Glutamatergic neuron (in vitro differentiated cells): ENCODE results near the gene EXOC6B. TPM values are rescaled to one million over a fixed set of nuclear protein-coding genes. Genes with fewer than 3 reads are reported as not detected.

Experiments used
- DNase-seq: peaks from one replicate; pipeline ENCODE4 v3.0.0; 2022
- H3K27ac Mint-ChIP-seq: one replicate; pipeline ENCODE4 v1.8.0; 2020; ENCODE audit warnings: mild to moderate bottlenecking, mixed read lengths, inconsistent platforms; ENCODE audit not compliant: unreplicated experiment
- H3K27me3 Mint-ChIP-seq: one replicate; pipeline ENCODE4 v1.8.0; 2020; ENCODE audit warnings: mild to moderate bottlenecking, moderate library complexity, mixed read lengths, inconsistent platforms; ENCODE audit not compliant: unreplicated experiment
- H3K36me3 Mint-ChIP-seq: one replicate; pipeline ENCODE4 v1.8.0; 2020; ENCODE audit warnings: mild to moderate bottlenecking, mixed read lengths, inconsistent platforms; ENCODE audit not compliant: unreplicated experiment
- H3K4me1 Mint-ChIP-seq: one replicate; pipeline ENCODE4 v1.8.0; 2020; ENCODE audit warnings: mild to moderate bottlenecking, low read depth, mixed read lengths, inconsistent platforms; ENCODE audit not compliant: unreplicated experiment
- H3K4me3 Mint-ChIP-seq: one replicate; pipeline ENCODE4 v1.8.0; 2020; ENCODE audit warnings: mild to moderate bottlenecking, mixed read lengths, inconsistent platforms; ENCODE audit not compliant: unreplicated experiment
- H3K9me3 Mint-ChIP-seq: one replicate; pipeline ENCODE4 v1.8.0; 2020; ENCODE audit warnings: mild to moderate bottlenecking, moderate library complexity, mixed read lengths, inconsistent platforms; ENCODE audit not compliant: unreplicated experiment
- CTCF ChIP-seq: fragments of 200-600 bp; sonication (generic); IDR thresholded peaks from one replicate; pipeline ENCODE4 v1.5.0; 2021; ENCODE audit not compliant: partially characterized antibody, unreplicated experiment
- total RNA-seq: library from RNA; stranded (reverse); fragmentation: NEBNext Ultra II Directional; extraction: Animal tissue kit (Norgen Biotek cat#: 25700); gene quantifications from one replicate; pipeline ENCODE4 v1.2.1, GENCODE V29; 2021; ENCODE audit not compliant: unreplicated experiment

Gene EXOC6B
- total RNA-seq, 1 donor from 2014 or later = 34.5 TPM

GRCh38 chr2:72840066-72840465 is 14.2 kb upstream of the EXOC6B start:
- Mint-ChIP-seq H3K27me3 (no peaks in the 10 kb centered on the region), H3K27ac (no peak overlapping the region), H3K9me3 (peaks cover 8% of the 10 kb centered on the region), H3K36me3 (peaks cover 4% of the 10 kb centered on the region), H3K4me3 (no peak overlapping the region), H3K4me1 (no peaks in the 10 kb centered on the region)
- DNase-seq = no peak
- TF ChIP-seq CTCF = no peak

GRCh38 chr2:72837171-72837570 is 11.3 kb upstream of the EXOC6B start:
- TF ChIP-seq CTCF = no peak
- Mint-ChIP-seq H3K9me3 (peaks cover 5% of the 10 kb centered on the region), H3K4me1 (no peaks in the 10 kb centered on the region), H3K36me3 (peaks cover 4% of the 10 kb centered on the region), H3K27me3 (no peaks in the 10 kb centered on the region), H3K4me3 (no peak overlapping the region), H3K27ac (no peak overlapping the region)
- DNase-seq = no peak

- no peak overlapping the region for H3K27ac Mint-ChIP-seq
- peaks cover 4% of the 10 kb centered on the region for H3K36me3 Mint-ChIP-seq
- no peak for DNase-seq
- H3K27me3 Mint-ChIP-seq = no peaks in the 10 kb centered on the region
- H3K4me3 Mint-ChIP-seq = no peak overlapping the region
- no peaks in the 10 kb centered on the region for H3K9me3 Mint-ChIP-seq
- no peak for TF ChIP-seq CTCF
- H3K4me1 Mint-ChIP-seq = no peaks in the 10 kb centered on the region
Measured at GRCh38 chr2:72835403-72835802, 9.6 kb upstream of the EXOC6B start.

GRCh38 chr2:72834596-72834995 is 8.8 kb upstream of the EXOC6B start:
- Mint-ChIP-seq H3K4me3 (no peak overlapping the region), H3K27me3 (no peaks in the 10 kb centered on the region), H3K27ac (no peak overlapping the region), H3K36me3 (no peaks in the 10 kb centered on the region), H3K4me1 (no peaks in the 10 kb centered on the region), H3K9me3 (no peaks in the 10 kb centered on the region)
- no peak for DNase-seq
- no peak for TF ChIP-seq CTCF

- H3K4me3 Mint-ChIP-seq = no peak overlapping the region
- no peaks in the 10 kb centered on the region for H3K9me3 Mint-ChIP-seq
- H3K27ac Mint-ChIP-seq = no peak overlapping the region
- no peaks in the 10 kb centered on the region for H3K4me1 Mint-ChIP-seq
- no peak for DNase-seq
- H3K36me3 Mint-ChIP-seq = no peaks in the 10 kb centered on the region
- H3K27me3 Mint-ChIP-seq = no peaks in the 10 kb centered on the region
- TF ChIP-seq CTCF = no peak
Measured at GRCh38 chr2:72833084-72833714, 7.4 kb upstream of the EXOC6B start.
